Measurements from ENCODE around the gene UBE2G2. TPM values are rescaled to one million over a fixed set of nuclear protein-coding genes. Genes with fewer than 3 reads are reported as not detected.

UBE2G2 gene
- total and polyA plus RNA-seq, 10 donors = 39.4 to 125 (median 84.5) TPM

DNA sequence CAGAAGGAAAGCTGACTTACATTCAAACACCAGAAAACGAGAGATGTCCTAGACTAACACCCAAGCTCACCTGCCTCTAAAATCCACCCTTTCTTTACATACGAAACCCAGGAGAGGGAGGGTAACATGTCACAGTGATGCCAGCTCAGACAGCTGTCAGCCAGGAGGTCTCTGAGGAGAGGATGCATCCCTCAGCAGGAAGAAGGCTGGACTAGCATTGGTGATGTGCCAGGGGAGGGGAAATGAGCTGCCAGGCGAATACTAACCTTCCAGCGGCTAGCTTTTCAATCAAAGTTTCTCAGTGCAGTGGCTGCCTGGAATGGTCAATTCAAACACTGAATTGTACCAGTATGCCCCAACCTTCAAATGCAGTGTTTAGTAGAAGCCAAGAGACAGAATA is 3.6 kb upstream of the UBE2G2 start:
- peaks cover 0 to 70% (median 52%) of the 10 kb centered on the region in 6 donors for H3K36me3 ChIP-seq
- TF ChIP-seq POLR2A (IDR thresholded peaks at IDR 0.05) (no peak), CTCF (IDR thresholded peaks at IDR 0.05 in 8 of 11, conservative IDR thresholded peaks at IDR 0.05 in 3 of 11) (no peak), POLR2AphosphoS5 (IDR thresholded peaks at IDR 0.05) (no peak)
- H3K9me3 ChIP-seq = no peaks in the 10 kb centered on the region
- no peak for DNase-seq
- peaks cover 14 to 57% (median 29%) of the 10 kb centered on the region in 6 donors for H3K4me1 ChIP-seq
- H3K27me3 ChIP-seq (replicated peaks in 1 of 7) = no peaks in the 10 kb centered on the region
- 70 to 94% (median 79%) methylated on average over 4 of the region's 4 CpGs for WGBS, 5 donors
- no peak overlapping the region for H3K4me3 ChIP-seq
- intact Hi-C loops (cut with DNase I; ENCODE audit: low total_unique reads) = loop anchor here (10.0 kb wide), 1 partner anchor 120 kb away; the partner anchor contains the start of gene ITGB2
- H3K27ac ChIP-seq = peak overlapping the region in 1 of 8 donors; percentile 0

GRCh38 chr21:44804762-44805161 is 3.1 kb upstream of the UBE2G2 start:
- DNase-seq = no peak
- H3K9me3 ChIP-seq = no peaks in the 10 kb centered on the region
- H3K4me1 ChIP-seq = peaks cover 18 to 57% (median 31%) of the 10 kb centered on the region in 6 donors
- WGBS, 5 donors = 71 to 87% (median 78%) methylated on average over 6 of the region's 6 CpGs
- H3K27ac ChIP-seq = no peak overlapping the region
- no peaks in the 10 kb centered on the region for H3K27me3 ChIP-seq (replicated peaks in 1 of 7)
- TF ChIP-seq POLR2AphosphoS5 (IDR thresholded peaks at IDR 0.05) (no peak), CTCF (IDR thresholded peaks at IDR 0.05 in 8 of 11, conservative IDR thresholded peaks at IDR 0.05 in 3 of 11) (no peak), POLR2A (IDR thresholded peaks at IDR 0.05) (no peak)
- no peak overlapping the region for H3K4me3 ChIP-seq
- H3K36me3 ChIP-seq = peaks cover 0 to 66% (median 47%) of the 10 kb centered on the region in 6 donors
- intact Hi-C loops (cut with DNase I; ENCODE audit: low total_unique reads) = loop anchor here (5.0 to 10.0 kb wide), 2 partner anchors 73 to 120 kb away; partner anchors contain the start of gene ITGB2

DNA sequence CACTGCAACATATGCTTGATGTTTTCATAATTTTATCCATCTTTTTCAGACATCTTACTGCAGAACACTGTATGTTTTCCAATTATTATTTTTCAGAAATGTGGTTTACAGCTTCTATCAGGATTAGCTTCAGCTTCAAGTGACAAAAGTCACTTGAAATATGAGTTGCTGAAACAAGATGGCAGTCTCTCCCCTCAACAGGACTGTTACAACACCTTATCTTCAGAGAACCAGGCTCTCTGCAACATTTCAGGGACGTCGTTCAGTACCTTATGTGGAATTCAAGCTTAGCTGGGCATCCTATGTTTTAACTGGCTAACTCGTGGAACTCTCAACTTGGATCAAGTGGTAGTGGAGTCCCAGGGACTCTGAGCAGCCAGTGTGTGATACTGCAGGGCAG is 2.0 kb upstream of the UBE2G2 start:
- H3K36me3 ChIP-seq = peaks cover 0 to 65% (median 36%) of the 10 kb centered on the region in 6 donors
- no peaks in the 10 kb centered on the region for H3K9me3 ChIP-seq
- H3K4me1 ChIP-seq = peaks cover 23 to 62% (median 37%) of the 10 kb centered on the region in 6 donors
- intact Hi-C loops (cut with DNase I; ENCODE audit: low total_unique reads) = loop anchor here (5.0 to 10.0 kb wide), 2 partner anchors 74 to 121 kb away; partner anchors contain the start of gene ITGB2
- no peak for DNase-seq
- no peaks in the 10 kb centered on the region for H3K27me3 ChIP-seq (replicated peaks in 1 of 7)
- WGBS, 5 donors = 60 to 88% (median 72%) methylated on average over 3 of the region's 3 CpGs
- H3K27ac ChIP-seq = no peak overlapping the region
- no peak overlapping the region for H3K4me3 ChIP-seq
- TF ChIP-seq CTCF (IDR thresholded peaks at IDR 0.05 in 8 of 11, conservative IDR thresholded peaks at IDR 0.05 in 3 of 11) (no peak), POLR2AphosphoS5 (IDR thresholded peaks at IDR 0.05) (no peak), POLR2A (IDR thresholded peaks at IDR 0.05) (no peak)

- peaks cover 0 to 65% (median 29%) of the 10 kb centered on the region in 6 donors for H3K36me3 ChIP-seq
- DNase-seq = no peak
- H3K27me3 ChIP-seq (replicated peaks in 1 of 7) = no peaks in the 10 kb centered on the region
- intact Hi-C loops (cut with DNase I; ENCODE audit: low total_unique reads) = loop anchor here (5.0 to 10.0 kb wide), 2 partner anchors 75 to 122 kb away; partner anchors contain the start of gene ITGB2
- H3K9me3 ChIP-seq = no peaks in the 10 kb centered on the region
- 25 to 34% (median 28%) methylated on average over 26 to 32 of the region's 32 CpGs for WGBS, 5 donors
- TF ChIP-seq CTCF (IDR thresholded peaks at IDR 0.05 in 8 of 11, conservative IDR thresholded peaks at IDR 0.05 in 3 of 11) (no peak), POLR2AphosphoS5 (IDR thresholded peaks at IDR 0.05) (no peak), POLR2A (IDR thresholded peaks at IDR 0.05) (no peak)
- peaks cover 23 to 71% (median 41%) of the 10 kb centered on the region in 6 donors for H3K4me1 ChIP-seq
- peak overlapping the region; percentile 98 to 100 (median 100) for H3K4me3 ChIP-seq
- peak overlapping the region in 6 of 8 donors; percentile 76 to 87 (median 80) for H3K27ac ChIP-seq
Measured at GRCh38 chr21:44802396-44803153, 955 bp upstream of the UBE2G2 start.

All from spleen (tissue), 11 donors.